ENCODE measurements around the gene TMBIM1. TPM values are rescaled to one million over a fixed set of nuclear protein-coding genes. Genes with fewer than 3 reads are reported as not detected.
A peak's percentile ranks its signal among the peaks of the same experiment; 100 is the strongest.

Gene TMBIM1
- polyA plus RNA-seq, 1 donor from 2014 or later, result 147 TPM

DNA sequence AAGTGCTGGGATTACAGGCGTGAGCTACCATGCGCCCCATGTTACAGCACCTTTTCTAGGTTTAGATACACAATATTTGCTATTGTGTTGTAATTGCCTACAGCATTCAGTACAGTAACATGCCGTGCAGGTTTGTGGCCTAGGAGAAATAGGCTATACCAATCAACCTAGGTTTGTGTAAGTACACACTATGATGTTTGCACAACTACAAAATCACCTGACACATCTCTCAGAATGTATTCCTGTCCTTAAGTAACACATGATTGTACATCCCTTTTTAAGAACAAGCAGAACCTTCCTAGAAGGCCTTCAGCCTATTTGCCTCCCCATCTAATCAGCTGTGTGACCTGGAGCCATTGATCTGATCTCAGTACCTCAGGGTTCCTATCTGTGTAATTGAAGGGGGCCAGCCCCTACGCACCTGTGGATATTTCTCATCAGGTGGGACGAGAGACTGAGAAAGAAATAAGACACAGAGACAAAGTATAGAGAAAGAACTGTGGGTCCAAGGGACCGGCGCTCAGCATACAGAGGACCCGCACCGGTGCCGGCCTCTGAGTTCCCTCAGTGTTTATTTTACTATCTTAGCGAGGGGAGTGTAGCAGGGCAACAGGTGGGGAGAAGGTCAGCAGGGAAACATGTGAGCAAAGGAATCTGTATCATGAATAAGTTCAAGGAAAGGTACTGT, 18.7 kb upstream of the TMBIM1 start:
- Mint-ChIP-seq H3K4me3 (no peak overlapping the region), H3K36me3 (peaks cover 2% of the 10 kb centered on the region), H3K9me3 (no peaks in the 10 kb centered on the region), H3K4me1 (peaks cover 0 to 2% (median 0%) of the 10 kb centered on the region in 3 donors), H3K27ac (no peak overlapping the region), H3K27me3 (no peaks in the 10 kb centered on the region)

DNA sequence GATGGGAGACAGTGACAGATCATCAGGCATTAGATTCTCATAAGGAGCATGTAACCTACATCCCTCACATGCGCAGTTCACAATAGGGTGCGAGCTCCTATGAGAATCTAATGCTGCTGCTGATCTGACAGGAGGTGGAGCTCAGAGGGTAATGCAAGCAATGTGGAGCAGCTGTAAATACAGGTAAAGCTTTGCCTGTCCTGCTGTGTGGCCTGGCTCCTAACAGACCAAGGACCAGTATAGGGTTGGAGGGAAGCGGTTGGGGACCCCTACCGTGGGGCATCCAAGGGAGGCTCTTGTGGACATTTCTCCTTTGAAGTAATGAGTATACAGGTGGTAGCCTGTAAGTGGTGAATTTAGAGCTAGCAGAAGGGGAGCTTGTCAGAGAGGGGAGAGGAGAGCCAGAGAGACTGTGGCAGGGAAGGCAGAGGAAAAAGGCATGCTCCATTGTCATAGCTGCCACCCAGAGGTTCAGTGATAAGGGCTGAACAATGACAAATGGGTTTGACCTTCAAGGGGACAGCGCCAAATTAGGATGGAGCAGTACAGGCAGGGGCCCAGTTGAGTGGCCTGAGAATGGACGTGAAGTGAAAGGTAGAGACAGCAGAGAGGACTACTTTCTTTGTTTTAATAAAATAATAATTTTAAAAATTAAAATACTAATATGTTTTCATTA, 15.2 kb upstream of the TMBIM1 start:
- no peaks in the 10 kb centered on the region for H3K9me3 Mint-ChIP-seq
- peaks cover 2% of the 10 kb centered on the region for H3K36me3 Mint-ChIP-seq
- H3K4me3 Mint-ChIP-seq, result no peak overlapping the region
- peaks cover 0 to 2% (median 0%) of the 10 kb centered on the region in 3 donors for H3K4me1 Mint-ChIP-seq
- H3K27ac Mint-ChIP-seq, result no peak overlapping the region
- peaks cover 2% of the 10 kb centered on the region for H3K27me3 Mint-ChIP-seq

DNA sequence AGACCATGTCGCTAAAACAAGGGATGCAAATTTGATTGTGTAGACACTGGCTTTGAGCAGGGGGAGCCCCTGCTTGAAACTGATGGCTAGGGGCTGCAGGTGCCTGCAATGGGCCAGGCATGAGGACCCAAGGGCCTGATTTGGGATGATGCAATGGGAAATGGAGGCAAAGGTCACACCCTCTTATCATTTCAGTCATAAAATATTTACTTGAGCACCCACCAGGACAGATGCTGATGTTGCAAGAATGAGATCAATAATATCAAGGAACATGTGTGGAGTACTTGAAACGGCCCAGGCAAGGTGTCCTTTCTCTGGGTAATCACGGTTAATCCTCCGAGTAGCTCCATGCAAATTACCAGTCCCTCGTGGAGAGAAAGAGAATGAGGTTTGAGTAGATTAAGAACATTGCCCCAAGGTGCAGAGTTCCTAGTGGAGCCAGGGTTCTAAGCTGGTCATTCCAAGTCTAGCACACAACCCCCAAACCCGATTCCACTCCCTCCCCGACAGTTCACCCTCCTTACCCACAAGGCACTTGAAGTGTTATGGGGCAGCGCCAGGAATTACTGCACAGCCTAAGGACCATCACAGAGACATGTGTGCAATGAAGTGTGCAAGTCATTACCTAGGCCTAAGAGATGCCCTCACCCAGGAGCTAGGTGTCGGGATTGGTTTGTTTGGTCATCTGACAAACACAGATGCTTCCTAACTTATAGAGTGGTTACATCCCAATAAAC, 14.0 kb upstream of the TMBIM1 start:
- Mint-ChIP-seq H3K9me3 (no peaks in the 10 kb centered on the region), H3K27ac (no peak overlapping the region), H3K36me3 (no peaks in the 10 kb centered on the region), H3K27me3 (peaks cover 2% of the 10 kb centered on the region), H3K4me1 (peaks cover under 1 to 3% (median 2%) of the 10 kb centered on the region in 3 donors), H3K4me3 (no peak overlapping the region)

DNA sequence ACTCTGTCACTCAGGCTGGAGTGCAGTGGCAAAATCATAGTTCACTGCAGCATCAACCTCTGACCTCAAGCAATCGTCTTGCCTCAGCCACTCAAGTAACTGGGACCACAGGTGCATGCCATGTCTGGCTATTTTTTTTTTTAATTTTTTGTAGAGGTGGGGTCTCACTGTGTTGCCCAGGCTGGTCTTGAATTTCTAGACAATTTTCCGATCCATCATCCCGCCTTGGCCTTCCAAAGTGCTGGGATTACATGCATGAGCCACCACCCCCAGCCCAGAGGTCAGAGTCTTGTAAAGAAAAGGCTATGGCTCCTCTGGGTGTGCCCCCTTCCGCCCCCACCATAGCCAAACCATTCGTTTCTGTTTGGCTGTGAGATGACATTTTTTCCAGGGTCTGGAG, 13.1 kb upstream of the TMBIM1 start:
- Mint-ChIP-seq H3K27ac (no peak overlapping the region), H3K9me3 (no peaks in the 10 kb centered on the region), H3K4me3 (no peak overlapping the region), H3K4me1 (peaks cover 4 to 6% (median 5%) of the 10 kb centered on the region in 3 donors), H3K36me3 (no peaks in the 10 kb centered on the region), H3K27me3 (peaks cover 2% of the 10 kb centered on the region)

DNA sequence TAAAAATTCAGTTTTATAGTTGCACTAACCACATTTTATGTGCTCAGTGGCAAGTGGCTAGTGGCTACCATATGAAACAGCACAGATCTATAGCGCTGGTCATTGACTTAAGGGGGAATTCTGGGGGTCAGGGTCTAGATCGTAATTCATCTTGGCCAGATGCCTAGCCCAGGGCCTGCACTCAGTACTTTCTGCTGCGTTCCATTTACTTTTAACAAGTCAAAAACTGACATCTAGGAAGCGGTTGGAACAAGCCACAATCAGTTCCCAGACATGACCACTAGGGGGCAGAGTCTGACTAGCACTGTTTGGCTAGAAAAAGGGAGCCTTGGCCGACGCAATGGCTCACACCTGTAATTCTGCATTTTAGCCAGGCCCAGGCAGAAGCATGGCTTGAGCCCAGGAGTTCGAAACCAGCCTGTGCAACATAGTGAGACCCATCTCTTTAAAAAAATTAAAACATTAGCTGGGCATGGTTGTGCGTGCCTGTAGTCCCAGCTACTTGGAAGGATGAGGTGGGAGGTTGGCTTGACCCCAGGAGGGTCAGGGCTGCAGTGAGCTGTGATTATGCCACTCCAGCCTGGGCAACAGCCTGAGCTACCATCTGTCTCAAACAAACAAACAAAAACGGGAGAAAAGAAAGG, 9.0 kb upstream of the TMBIM1 start:
- no peaks in the 10 kb centered on the region for H3K9me3 Mint-ChIP-seq
- H3K27ac Mint-ChIP-seq, result peak overlapping the region in 1 of 3 donors; percentile 84

DNA sequence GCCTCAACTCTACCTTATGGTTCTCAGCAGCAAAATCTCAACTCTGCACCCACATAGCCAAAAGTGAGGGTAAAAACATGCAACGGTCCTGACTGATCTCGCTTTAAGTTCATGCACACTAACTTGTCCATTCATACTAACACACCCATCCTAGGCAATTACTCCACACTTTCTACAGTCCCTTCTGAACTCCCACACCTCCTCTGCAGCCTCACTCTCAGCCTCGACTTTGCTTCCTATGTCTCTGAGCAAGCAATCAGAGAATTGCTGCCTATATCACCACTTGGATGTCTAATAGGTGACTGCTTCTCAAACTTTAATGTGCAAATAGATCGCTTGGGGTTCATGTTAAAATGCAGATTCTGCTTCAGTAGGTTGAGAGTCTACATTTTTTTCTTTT, 7.8 kb upstream of the TMBIM1 start:
- no peaks in the 10 kb centered on the region for H3K9me3 Mint-ChIP-seq
- H3K4me3 Mint-ChIP-seq, result no peak overlapping the region
- H3K27ac Mint-ChIP-seq, result peak overlapping the region in 1 of 3 donors; percentile 74
- H3K36me3 Mint-ChIP-seq, result no peaks in the 10 kb centered on the region
- peaks cover 4 to 7% (median 6%) of the 10 kb centered on the region in 3 donors for H3K4me1 Mint-ChIP-seq
- H3K27me3 Mint-ChIP-seq, result peaks cover 2% of the 10 kb centered on the region

More for the DNA sequence above, 9.0 kb upstream of the TMBIM1 start:
- peaks cover 2% of the 10 kb centered on the region for H3K27me3 Mint-ChIP-seq
- no peaks in the 10 kb centered on the region for H3K36me3 Mint-ChIP-seq
- peak overlapping the region in 2 of 4 donors; percentile 2 to 20 for H3K4me3 Mint-ChIP-seq
- peaks cover 4 to 6% (median 5%) of the 10 kb centered on the region in 3 donors for H3K4me1 Mint-ChIP-seq

DNA sequence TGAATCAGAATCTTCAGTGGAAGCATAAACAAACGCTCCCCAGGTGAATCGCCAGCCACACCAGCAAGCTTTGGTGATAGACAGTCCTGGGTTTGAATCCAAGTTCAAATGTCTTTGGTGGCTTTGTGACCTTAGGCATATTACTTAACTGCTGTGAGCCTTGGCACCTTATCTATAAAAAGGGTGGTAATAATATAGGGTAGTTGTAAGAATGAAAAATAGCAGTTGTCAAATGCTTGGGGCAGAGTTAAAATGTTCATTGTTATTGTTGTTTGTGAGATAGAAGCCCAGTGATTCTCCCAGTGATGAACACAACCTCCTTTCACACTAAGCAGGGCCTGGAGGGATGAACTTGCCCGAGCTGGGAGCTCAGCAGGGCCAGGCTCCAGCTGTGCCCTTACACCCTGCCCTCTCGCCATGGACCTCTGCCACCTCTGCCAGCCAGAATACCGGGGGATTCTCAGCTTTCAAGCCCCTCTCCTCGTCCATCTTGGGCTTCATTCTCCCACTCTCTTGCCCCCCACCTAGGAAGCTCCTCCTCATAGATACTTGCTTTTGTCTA, 6.1 kb upstream of the TMBIM1 start:
- Mint-ChIP-seq H3K4me3 (peak overlapping the region in 1 of 4 donors; percentile 42), H3K27me3 (no peaks in the 10 kb centered on the region), H3K27ac (no peak overlapping the region), H3K4me1 (peaks cover 8 to 17% (median 15%) of the 10 kb centered on the region in 3 donors), H3K36me3 (no peaks in the 10 kb centered on the region), H3K9me3 (no peaks in the 10 kb centered on the region)

DNA sequence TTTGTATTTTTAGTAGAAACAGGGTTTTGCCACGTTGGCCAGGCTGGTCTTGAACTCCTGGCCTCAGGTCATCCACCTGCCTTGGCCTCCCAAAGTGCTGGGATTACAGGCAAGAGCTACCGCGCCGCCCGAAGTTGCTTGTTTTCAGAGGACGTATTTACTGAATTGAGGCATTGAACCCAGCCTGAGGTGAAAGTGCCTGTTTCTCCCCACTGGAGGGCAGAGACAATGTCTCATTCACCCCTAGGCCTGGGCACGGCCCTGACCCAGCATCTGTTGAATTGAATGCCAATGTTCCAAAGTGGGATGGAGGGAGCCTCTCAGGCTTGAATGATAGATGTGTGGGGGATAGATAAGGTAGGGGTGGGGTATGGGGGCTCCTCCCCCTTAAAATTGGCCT, 4.5 kb upstream of the TMBIM1 start:
- Mint-ChIP-seq H3K36me3 (no peaks in the 10 kb centered on the region), H3K27ac (peak overlapping the region in 1 of 3 donors; percentile 70), H3K4me1 (peaks cover 17 to 25% (median 24%) of the 10 kb centered on the region in 3 donors), H3K27me3 (no peaks in the 10 kb centered on the region), H3K9me3 (no peaks in the 10 kb centered on the region), H3K4me3 (no peak overlapping the region)

DNA sequence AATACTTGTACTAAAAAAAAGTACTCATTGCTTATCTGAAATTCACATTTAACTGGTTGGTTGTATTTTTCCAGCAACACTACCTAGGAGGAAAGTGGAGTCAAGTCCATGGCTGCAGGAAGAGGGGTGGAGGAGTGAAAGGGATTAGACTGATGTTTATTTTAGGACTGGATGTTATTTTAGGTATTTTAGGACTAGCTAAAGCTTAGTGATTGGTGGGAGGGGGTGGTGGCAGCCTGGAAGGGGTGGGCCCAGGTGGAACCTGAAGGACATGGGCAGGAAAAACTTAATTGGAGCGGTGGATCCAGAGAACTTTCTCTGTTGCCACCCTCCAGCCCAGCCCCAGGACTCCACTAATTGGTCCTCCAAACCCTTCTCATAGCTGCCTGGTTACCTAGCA, 3.9 kb upstream of the TMBIM1 start:
- H3K9me3 Mint-ChIP-seq, result no peaks in the 10 kb centered on the region
- no peaks in the 10 kb centered on the region for H3K27me3 Mint-ChIP-seq
- peaks cover 18 to 22% (median 20%) of the 10 kb centered on the region in 3 donors for H3K4me1 Mint-ChIP-seq
- H3K27ac Mint-ChIP-seq, result peak overlapping the region in 1 of 3 donors; percentile 70
- H3K4me3 Mint-ChIP-seq, result no peak overlapping the region
- H3K36me3 Mint-ChIP-seq, result no peaks in the 10 kb centered on the region

DNA sequence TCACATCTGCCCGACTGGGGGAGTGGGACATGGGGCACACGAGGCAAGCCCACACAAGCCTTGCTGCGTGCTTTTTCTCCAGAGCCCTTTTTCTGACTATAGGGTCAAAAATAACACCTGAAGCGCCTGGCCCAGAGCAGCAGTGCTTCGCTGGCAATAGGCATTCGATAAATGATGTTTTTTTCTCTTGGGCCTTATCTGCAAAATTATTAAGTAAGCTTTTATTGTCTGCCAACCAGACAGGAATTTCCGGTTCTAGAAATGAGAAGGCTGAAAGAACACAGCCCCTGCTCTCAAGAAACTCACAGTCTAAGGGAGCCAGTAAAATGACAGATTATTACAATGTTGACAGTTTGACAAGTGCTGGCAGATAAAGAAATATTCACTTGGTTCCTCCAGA, 2.7 kb upstream of the TMBIM1 start:
- peaks cover 27 to 30% (median 28%) of the 10 kb centered on the region in 3 donors for H3K4me1 Mint-ChIP-seq
- peak overlapping the region in 1 of 3 donors; percentile 5 for H3K27ac Mint-ChIP-seq
- H3K36me3 Mint-ChIP-seq, result no peaks in the 10 kb centered on the region
- no peaks in the 10 kb centered on the region for H3K9me3 Mint-ChIP-seq
- H3K4me3 Mint-ChIP-seq, result peak overlapping the region in 3 of 4 donors; percentile 76 to 95 (median 80)
- H3K27me3 Mint-ChIP-seq, result no peaks in the 10 kb centered on the region

DNA sequence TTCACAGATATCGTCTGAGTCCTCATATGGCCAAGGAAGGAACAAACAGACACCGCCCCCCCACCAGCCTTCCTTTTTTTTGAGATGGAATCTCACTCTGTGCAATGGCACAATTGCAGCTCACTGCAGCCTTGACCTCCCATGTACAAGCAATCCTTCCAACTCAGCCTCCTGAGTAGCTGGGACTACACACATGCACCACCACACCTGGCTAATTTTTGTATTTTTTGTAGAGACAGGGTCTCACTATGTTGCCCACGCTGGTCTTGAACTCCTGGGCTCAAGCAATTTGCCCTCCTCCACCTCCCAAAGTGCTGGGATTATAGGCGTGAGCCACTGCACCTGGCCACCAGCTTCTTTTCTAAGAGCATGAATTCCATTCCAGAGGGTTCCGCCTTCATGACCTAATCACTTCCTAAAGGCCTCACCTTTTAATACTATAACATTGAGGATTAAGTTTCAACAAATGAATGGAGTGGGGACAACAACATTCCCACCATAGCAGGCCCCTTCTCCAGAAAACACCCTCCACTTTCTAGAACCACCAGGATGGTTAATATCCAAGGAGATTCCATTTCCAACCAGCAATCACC, 2.2 kb upstream of the TMBIM1 start:
- no peaks in the 10 kb centered on the region for H3K36me3 Mint-ChIP-seq
- peak overlapping the region; percentile 5 to 98 (median 33) for H3K27ac Mint-ChIP-seq
- peak overlapping the region in 3 of 4 donors; percentile 81 to 95 (median 95) for H3K4me3 Mint-ChIP-seq
- no peaks in the 10 kb centered on the region for H3K27me3 Mint-ChIP-seq
- H3K4me1 Mint-ChIP-seq, result peaks cover 27 to 35% (median 33%) of the 10 kb centered on the region in 3 donors
- no peaks in the 10 kb centered on the region for H3K9me3 Mint-ChIP-seq

DNA sequence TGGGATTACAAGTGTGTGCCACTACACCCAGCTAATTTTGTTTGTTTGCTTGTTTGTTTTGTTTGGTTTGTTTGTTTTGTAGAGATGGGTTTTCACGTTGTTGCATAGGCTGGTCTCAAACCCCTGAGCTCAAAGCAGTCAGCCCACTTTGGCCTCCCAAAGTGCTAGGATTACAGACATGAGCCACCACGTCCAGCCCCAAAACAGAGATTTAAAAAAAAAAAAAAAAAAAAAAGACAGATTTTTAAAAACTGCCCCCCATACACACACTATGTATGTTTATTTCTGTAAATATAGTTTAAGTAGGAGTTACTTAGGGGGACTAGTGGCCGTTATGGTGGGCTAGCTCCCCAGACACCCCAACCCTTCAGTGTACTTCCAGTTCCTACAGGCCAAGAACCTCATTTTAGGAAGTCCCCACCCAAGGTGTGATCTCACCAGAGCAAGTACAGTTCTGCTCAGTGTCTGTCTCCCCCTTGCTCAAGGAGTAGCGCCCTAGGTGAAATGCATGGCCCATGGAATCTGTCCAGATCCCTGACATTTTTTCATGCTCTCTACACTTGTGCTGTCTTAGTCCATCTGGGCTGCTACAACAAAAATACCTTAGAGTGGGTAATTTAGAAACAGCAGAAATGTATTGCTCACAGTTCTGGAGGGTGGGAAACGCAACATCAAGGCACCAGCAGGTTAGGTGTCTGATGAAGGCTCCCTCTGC, 1.6 kb upstream of the TMBIM1 start:
- Mint-ChIP-seq H3K27ac (peak overlapping the region; percentile 33 to 98 (median 76)), H3K4me3 (peak overlapping the region; percentile 44 to 95 (median 88)), H3K36me3 (no peaks in the 10 kb centered on the region), H3K4me1 (peaks cover 29 to 40% (median 36%) of the 10 kb centered on the region in 3 donors), H3K27me3 (no peaks in the 10 kb centered on the region), H3K9me3 (no peaks in the 10 kb centered on the region)

DNA sequence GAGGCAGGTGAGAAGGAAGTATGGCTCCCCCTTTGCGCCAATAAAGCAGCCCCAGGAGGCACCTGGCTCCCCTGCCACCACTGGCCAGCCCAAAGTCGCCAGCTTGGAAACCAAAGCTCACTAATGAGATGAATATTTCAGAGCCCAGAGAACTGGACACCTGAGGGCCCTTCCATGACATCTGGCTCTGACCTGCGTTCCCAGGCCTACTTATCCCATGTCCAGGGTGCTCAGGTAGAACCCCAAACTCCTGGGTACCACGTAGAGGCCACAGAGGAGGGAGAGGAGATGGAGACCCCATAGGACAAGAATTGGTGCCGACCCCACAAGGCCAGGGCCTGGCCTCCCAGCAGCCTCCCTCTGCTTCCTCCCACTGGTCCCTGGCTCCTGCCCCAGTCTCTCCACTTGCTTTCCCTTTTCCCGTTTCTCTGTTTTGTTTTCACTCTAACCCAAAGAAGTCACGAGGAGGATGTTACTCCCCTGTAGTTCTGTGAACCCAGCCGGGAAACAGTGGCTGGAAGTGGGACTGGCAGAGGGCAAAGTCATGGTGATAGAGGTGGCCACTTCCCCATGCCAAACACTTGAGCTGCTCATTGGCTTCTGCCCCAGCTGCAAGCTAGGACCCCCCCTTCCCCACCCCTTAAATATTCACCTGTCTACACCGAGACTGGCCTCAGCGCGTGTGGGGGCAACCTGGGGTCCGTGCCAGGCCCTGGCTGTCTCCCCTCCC, 820 bp downstream of the TMBIM1 start:
- peaks cover 46 to 57% (median 54%) of the 10 kb centered on the region in 3 donors for H3K4me1 Mint-ChIP-seq
- H3K36me3 Mint-ChIP-seq, result peaks cover 2% of the 10 kb centered on the region
- H3K9me3 Mint-ChIP-seq, result no peaks in the 10 kb centered on the region
- no peaks in the 10 kb centered on the region for H3K27me3 Mint-ChIP-seq
- H3K27ac Mint-ChIP-seq, result peak overlapping the region; percentile 96 to 100 (median 98)
- peak overlapping the region; percentile 87 to 98 (median 92) for H3K4me3 Mint-ChIP-seq
